K562 (cell line): ENCODE measurements around the gene CIAO2A. TPM values are rescaled to one million over a fixed set of nuclear protein-coding genes. Genes with fewer than 3 reads are reported as not detected.

Source experiments
- BHLHE40 ChIP-seq: IDR thresholded peaks from 2 replicates; pipeline ENCODE4 v1.6.1; 2011; ENCODE audit warnings: low read length, improper control_type of control experiment
- ETS1 ChIP-seq: conservative IDR thresholded peaks from 2 replicates; pipeline ENCODE4 v1.6.1; 2011; ENCODE audit warnings: low read depth, mild to moderate bottlenecking, low read length; ENCODE audit not compliant: control insufficient read depth
- IRF1 ChIP-seq: sonication (generic); formaldehyde crosslinking; IDR thresholded peaks from 2 replicates; pipeline ENCODE4 v1.8.0; 2022; ENCODE audit warnings: missing genetic modification reagents, mild to moderate bottlenecking, borderline replicate concordance
- MCM7 ChIP-seq, 2 experiments: fragments of 450-650 bp; IDR thresholded peaks; 2 replicates each; pipeline ENCODE4 v1.6.1; 2016 to 2018
- SIRT6 ChIP-seq: IDR thresholded peaks from one replicate; pipeline ENCODE4 v1.6.1; 2012; ENCODE audit warnings: low read depth, mild to moderate bottlenecking, control low read depth, inconsistent platforms, low read length, moderate library complexity
- SMARCE1 ChIP-seq: fragments of 450-650 bp; IDR thresholded peaks from 2 replicates; pipeline ENCODE4 v1.7.1; 2016; ENCODE audit warnings: mild to moderate bottlenecking
- SOX6 ChIP-seq: fragments of 450-650 bp; IDR thresholded peaks from 2 replicates; pipeline ENCODE4 v1.6.1; 2014; ENCODE audit warnings: mild to moderate bottlenecking
- STAG1 ChIP-seq: sonication (generic); formaldehyde crosslinking; IDR thresholded peaks from 2 replicates; pipeline ENCODE4 v1.5.0; 2020; ENCODE audit warnings: missing genetic modification reagents, borderline replicate concordance
- ZBTB43 ChIP-seq: sonication (generic); formaldehyde crosslinking; IDR thresholded peaks from 2 replicates; pipeline ENCODE4 v1.8.0; 2023; ENCODE audit warnings: mild to moderate bottlenecking, missing genetic modification reagents
- ZNF592 ChIP-seq: fragments of 450-650 bp; IDR thresholded peaks from 2 replicates; pipeline ENCODE4 v1.6.1; 2017; ENCODE audit warnings: antibody characterized with exemption, mild to moderate bottlenecking
- polyA plus RNA-seq, 8 experiments: library from polyadenylated mRNA; depleted of rRNA in 4 of 8; stranded (reverse) in 5 of 8; unstranded in 3 of 8; fragments of >200 nt; fragmentation: Nextera tagmentation in 2 of 8; fragmentation: Illumina TruSeq in 1 of 8; extraction: Ambion mirVana in 2 of 8; extraction: Trizol in 1 of 8; gene quantifications; 2 replicates each; pipeline versions ENCODE4 v1.2.1 to v1.2.3, GENCODE V29; 2011 to 2014; ENCODE audit warnings: inconsistent platforms in 1 of 8, missing spikeins in 1 of 8
- total RNA-seq, 7 experiments: library from RNA; depleted of rRNA in 6 of 7; stranded (reverse); fragments of >200 nt in 6 of 7; fragmentation: Illumina TruSeq in 2 of 7; extraction: Trizol in 2 of 7; gene quantifications; 2 replicates each; pipeline versions ENCODE4 v1.2.1 to v1.2.3, GENCODE V29; 2011 to 2021; ENCODE audit warnings: low replicate concordance in 1 of 7

CIAO2A gene
- total and polyA plus RNA-seq, 9 of the 15 experiments (the other 6 are each of a cell fraction or from before 2014, with no cell fraction given), result 161 to 429 (median 313) TPM

GRCh38 chr15:64133623-64134344 is 40.1 kb upstream of the CIAO2A start (continued):
- TF ChIP-seq ETS1 (no peak), SOX6 (no peak), SIRT6 (no peak), SMARCE1 (no peak), BHLHE40 (no peak), ZBTB43 (CRISPR knock-in tag) (no peak), MCM7 (IDR thresholded peaks at IDR 0.05) (no peak), STAG1 (no peak), ZNF592 (no peak), IRF1 (no peak)
